HG03095 (cell line): ENCODE results near the gene GCHFR.

Experiments used
- ATAC-seq: cut with Tn5 transposase; IDR thresholded peaks from one replicate; pipeline ENCODE4 v1.9.1; 2021; ENCODE audit warnings: moderate library complexity; ENCODE audit not compliant: unreplicated experiment

Gene GCHFR

DNA sequence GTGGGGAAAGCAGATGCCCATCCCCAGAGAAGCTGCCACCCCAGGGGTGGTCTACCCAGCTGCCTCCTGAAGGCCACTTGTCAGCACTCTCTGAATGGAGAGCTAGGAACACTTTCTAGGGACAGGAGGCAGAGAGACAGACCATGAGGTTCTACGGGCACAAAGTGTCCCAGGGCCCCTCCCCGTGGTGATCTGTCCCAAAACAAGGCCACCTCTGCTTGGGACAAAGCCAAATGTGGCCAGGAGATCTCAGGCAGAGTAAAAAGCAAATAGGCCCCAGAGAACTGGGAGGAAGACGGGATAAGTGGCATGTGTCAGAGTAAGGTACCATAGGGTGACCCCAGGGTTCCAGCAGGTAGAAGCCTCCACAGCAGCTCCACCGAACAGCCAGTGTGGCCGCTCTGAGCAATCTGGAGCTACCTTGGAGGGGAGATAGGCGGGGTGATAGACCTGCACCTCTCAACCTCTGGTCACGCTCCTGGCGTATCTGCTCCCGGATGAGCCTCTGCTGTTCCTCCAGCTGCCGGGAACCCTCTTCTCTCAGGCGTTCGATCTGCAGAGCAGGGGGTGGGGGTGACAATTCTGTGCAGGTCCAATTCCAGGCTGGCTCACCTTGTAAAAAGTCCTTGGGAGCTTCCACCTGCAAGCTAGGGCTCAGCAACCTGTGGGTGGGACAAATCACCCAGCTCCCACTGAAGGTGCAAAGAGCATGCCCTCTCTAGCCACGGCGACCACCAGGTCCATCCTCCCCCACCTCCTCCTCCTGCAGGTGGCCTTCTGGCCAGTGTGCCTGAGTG lies 12.1 kb downstream of the GCHFR start:
- no peak for ATAC-seq

DNA sequence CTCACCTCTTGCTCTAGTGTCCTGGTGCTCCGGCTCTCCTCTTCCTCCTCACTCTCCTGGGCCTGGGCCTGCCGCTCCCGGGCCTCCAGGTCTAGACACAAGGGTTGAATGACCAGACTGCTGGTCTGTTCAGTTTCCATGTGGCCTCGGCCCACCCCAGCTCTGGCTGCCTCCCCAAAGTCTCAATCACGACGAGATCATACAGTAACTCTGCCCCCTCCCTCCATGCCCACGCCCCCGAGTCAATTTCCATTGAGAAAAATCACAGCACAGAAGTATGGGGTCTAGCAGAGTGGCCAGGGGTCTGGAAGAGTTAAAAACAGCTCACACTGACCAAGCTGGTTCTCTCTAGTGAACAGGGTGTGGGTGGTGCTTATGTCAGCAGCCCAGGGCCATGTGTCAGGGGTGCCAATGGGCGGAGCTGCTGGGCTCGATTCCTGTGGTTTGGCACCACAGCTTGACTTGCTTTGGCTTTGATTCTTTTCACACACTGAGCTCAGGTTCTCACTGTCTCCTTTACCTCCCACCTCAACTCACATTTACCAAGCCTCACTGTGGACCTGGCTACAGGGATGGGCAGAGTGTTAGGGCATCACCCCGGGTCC lies 12.8 kb downstream of the GCHFR start:
- no peak for ATAC-seq

DNA sequence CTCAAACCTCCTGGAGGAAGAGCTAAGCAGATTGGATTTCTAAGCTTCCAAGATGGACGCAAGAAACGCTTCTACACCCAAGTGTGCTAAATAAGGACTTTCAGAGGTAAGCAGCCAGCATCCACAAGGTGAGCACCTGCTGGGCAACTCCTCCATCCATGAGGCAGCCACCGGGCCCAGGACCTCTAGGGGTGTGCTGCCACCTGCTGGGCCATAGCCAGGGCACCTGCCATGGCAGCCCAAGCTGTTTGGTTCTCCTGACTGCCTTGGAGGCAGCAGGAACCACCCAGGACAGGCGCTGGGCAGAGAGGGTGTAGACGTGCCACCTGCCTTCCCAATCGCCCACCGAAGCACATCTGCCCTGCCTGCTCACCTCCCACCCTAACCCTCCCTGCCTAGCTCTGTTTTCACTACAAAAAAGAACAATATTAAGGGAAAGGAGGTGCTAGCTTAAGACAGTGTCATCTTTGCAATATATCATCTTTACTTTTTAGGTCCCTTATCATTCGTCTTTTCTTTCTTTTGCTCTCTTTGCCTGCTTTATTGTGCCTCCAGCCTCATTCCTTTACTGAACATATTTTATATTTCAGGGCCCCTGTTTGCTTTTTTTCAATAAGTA lies 18.9 kb downstream of the GCHFR start:
- ATAC-seq = no peak

DNA sequence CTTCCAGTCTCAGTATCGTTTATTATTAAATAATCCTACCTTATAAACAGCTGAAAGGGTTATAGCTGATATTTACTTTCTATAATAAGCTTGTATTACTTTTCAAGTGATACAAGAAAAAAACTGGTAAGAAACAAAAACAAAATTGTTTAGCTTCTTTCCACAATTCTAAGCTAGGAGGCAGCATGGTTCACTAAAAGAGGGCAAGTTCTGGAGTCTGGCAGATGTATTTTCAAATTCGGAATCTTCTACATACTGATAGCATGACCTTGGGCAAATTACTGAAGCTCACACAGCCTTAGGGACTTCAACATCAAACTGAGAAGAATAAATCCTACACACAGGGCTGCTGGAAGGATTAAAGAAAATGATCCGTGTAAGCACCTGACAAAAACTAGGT lies 21.3 kb downstream of the GCHFR start:
- ATAC-seq = no peak

DNA sequence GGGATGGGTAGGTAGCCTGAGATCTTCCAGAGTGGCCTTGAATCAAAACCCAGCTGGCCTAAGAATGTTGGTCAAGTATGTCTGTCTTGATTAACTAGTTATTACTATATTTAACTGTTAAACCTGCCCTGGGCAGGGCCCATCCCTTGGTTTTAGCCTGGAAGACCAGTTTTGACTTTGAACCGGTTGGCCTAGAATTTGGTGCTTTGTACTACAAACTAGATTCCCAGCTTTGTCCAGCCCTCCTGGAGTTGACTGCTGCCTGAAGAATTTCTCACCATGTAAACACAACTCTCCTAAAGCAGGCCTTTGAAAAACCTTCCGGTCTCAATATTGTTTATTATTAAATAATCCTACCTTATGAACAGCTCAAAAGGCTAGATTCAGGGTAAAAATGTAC lies 21.9 kb downstream of the GCHFR start:
- ATAC-seq = no peak

DNA sequence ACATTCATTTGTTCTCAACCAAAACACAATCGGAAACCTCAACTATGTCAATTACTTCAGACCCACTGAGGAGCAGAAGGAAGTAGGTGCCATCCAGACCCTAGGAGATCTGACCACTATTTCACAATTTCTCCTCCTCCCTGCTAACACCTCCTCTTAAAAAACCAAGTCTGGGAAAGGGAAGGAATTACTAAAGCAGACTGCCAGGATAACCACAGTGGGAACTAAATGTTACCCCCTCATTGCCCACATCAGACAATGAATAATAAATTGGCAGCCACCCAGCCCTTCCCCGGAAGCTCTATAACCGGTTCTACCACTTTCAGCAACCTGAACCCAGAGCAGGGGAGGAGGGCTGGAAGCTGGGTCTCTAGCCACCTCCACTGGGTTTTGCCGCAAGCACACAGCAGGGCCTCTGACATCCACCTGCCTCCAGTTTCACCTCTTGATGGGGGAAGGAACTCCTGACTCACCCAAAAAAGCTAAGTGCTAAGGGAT lies 23.5 kb downstream of the GCHFR start:
- no peak for ATAC-seq

DNA sequence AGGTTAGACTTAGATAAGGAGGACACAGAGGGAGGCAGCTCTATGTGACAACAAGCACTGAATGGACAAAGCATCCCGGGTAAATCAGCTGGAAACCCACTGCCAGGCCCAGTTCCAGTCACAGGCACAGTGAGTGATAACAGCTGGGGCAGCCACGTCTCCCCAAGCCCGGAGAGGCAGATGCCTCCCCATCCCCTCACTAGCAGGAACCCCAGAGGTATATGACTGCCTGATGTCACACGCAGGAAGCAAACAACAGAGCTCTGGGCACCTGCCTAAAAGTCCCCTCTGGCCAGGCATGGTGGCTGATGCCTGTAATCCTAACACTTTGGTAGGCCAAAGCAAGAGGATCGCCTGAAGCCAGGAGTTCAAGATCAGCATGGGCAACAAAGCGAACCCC lies 24.1 kb downstream of the GCHFR start:
- ATAC-seq = no peak

DNA sequence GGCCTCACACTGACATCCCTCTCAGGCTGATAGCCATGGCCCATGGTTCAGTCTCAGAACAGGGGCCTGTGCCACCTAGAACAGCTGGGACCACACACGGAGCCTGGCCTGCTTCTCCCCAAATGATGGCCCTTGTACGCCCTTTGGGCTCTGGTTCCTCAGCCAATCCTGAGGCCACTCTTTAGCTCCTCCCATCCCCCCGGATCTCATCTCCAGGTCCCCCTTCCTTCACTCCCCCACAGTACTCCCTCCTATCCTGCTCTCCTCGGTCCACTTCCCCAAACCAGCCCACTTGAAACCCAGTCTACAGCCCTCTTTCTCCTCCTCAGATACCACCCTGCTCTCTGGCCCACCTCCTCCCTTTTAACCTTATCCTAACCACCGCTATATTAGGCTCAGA lies 25.3 kb downstream of the GCHFR start:
- ATAC-seq = no peak

DNA sequence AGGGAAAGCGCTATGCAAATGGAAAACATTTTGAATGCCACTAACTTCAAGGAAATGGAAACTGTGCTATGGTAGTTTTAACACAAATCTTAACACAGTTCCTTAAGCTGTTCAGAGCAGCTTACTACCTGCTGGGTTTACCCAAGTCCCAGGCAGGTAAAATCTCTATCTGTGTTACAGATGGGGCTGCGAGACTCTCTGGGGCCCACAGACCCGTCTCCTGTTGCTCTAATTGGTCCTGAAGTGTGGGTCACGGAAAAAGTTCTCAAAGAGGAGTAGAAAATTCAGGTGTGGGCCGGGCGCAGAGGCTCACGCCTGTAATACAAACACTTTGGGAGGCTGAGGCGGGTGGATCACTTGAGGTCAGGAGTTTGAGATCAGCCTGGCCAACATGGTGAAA lies 26.1 kb downstream of the GCHFR start:
- ATAC-seq = no peak

DNA sequence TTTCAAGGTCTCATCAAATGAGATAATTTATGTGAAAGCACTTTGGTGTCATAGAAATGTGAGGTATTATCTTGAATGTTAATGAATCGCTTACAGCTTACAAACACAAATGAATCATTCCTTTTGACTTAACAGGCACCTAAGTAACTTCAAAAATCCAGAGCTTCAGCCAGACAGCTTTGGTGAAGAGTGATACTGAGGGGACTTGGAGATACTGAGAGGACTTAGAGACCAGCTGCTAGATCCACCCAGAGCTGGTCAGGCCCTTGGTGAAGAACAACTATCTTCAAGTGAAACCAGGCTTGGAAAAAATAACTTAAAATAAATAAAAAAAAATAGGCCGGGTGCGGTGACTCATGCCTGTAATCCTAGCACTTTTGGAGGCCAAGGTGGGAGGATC lies 26.9 kb downstream of the GCHFR start:
- ATAC-seq = no peak

DNA sequence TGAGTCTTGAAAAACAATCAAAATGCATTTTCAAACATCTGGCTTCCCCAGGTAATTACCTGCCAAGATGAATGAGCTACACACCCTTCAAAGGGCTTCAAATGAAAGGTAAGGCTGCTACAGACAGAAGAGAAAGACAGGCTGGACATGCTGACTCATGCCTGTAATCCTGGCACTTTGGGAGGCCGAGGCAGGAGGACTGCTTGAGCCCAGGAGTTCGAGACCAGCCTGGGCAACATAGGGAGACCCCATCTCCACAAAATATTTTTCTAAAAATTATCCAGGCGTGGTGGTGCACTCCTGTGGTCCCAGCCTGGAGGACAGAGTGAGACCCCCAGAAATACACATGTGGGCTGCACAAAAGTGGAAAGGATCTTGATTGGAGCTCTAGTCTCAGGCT lies 28.5 kb downstream of the GCHFR start:
- ATAC-seq = no peak

DNA sequence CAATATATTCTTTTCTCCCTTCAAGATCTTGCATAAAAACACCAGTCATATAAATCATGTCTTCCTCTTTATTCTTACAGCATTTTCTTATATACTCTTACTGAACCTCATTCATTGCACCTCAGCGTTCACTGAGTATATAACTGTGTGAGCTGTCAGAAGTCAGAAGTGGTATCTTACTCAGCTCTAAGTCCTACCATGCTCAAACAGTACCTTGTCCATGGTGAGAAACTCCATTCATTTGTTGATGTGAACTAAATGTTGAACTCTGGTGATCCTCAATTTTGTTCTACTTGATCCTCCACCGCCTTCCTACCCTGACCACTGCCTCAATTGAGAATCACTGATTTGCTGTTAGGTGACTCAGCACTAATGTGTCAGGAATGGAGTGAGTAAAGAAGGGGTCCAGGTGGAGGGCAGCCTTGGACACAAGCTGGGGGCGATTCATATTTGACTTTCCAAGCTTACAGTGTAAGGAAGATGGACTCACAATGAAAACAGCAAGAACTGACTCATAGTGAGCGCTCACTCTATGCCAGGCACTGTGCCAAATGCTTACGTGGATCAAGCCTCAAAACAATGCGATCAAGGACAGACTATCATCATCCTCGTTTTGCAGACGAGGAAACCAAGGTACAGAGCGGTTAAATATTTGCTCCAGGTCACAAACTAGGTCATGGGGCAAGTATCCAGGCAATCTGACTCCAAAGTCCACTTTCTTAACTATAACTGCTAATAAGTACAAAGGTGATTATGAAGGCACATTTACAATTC lies 29.5 kb downstream of the GCHFR start:
- ATAC-seq = no peak

DNA sequence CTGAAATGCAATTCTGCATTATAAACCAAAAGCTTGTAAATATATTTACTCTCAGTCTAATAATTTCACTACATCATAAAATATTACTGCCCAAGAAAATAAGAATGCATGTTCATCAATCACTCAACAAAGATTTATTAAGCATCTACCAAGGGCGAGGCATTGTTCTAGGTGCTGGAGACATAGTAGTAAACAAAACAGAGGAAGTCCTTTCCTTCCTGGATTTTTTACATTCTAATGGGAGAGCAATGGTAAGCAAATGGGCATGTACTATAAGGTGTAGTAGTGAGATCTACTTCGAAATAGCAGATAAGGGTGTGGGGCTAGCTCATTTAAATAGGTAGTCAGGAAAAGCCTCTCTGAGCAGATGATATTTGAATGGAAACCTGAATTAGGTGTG lies 32.2 kb downstream of the GCHFR start:
- no peak for ATAC-seq

DNA sequence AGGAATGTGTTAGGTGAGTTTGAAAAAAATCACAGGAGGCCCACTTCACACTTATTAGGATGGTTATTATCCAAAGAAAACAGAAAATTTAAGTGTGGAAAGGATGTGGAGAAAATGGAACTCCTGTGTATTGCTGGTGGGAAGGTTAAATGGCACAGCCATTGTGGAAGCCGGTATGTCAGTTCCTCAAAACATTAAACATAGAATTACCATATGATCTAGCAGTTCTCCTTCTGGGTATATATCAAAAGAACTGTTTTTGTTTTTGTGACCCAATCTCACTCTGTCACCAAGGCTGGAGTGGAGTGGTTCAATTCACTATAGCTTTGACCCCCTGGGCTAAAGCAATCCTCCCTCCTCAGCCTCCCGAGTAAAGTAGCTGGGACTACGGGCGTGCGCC lies 32.6 kb downstream of the GCHFR start:
- ATAC-seq = no peak

DNA sequence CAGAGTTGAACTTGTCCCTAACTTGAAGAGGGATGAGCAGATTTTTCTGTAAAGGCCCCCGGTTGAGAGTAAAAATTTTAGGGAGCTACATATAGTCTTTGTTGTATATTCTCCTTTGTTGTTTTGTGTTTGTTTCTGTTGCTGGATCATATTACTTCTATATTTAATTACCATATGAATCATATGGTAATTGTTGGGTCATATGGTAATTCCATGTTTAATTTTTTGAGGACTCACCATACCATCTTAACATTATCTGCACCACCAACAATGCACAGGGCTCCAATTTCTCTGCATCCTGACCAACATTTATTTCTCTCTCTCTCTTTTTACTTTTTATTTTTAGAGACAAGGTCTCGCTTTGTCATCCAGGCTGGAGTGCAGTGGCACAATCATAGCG lies 35.7 kb downstream of the GCHFR start:
- ATAC-seq = no peak

DNA sequence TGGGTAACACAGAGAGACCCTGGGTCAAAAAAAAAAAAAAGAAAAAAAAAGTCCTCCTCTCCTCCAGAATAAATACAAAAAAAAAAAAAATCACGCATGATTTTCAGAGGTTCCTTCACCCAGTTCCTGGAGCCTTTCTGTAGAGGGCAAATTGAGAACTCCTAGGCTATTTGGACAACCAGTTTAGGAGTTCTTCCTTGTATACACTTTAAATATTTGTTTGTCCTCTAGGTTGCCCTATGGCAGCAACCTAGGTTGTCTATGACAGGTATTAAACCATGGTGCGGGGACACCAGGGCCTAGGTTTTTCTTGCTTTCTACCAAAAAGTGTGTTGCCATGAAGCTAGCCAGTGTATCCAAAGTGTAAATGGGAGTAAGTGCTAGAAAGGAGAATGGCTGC lies 39.2 kb downstream of the GCHFR start:
- ATAC-seq = no peak

DNA sequence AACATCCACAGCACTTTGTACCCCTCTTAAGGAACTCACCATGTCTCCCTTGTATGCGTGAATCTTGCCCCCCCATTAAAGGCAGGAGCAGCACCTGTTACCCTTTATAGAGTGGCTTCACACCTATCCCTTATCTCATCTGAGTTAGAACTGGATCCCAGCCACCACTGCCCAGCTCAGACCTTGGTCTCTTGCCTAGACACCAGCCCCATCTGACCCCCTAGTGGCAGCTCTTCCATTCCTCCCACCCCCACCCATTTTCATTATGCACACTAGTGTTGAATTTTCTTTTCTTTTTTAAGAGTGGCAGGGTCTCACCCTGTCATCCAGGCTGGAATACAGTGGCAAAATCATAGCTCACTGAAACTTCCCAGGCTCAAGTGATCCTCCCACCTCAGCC lies 39.8 kb downstream of the GCHFR start:
- ATAC-seq = no peak

DNA sequence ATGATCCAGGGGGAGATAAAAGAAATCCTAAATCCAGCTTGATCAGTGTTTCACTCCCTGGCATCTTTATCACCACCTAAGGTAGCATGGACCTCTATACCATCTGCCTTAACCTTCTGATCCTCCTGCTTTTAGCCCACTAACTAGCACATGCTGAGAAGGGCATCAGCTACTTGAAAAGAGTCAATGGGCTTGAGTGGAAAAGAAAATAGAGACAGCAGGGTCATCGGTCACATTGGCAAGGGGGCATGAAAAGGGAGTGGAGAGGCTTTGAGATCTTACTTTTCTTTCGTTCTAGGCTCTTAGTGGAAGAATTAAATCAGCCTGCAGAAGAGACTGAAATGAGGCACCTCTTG lies 42.8 kb downstream of the GCHFR start:
- ATAC-seq = no peak

DNA sequence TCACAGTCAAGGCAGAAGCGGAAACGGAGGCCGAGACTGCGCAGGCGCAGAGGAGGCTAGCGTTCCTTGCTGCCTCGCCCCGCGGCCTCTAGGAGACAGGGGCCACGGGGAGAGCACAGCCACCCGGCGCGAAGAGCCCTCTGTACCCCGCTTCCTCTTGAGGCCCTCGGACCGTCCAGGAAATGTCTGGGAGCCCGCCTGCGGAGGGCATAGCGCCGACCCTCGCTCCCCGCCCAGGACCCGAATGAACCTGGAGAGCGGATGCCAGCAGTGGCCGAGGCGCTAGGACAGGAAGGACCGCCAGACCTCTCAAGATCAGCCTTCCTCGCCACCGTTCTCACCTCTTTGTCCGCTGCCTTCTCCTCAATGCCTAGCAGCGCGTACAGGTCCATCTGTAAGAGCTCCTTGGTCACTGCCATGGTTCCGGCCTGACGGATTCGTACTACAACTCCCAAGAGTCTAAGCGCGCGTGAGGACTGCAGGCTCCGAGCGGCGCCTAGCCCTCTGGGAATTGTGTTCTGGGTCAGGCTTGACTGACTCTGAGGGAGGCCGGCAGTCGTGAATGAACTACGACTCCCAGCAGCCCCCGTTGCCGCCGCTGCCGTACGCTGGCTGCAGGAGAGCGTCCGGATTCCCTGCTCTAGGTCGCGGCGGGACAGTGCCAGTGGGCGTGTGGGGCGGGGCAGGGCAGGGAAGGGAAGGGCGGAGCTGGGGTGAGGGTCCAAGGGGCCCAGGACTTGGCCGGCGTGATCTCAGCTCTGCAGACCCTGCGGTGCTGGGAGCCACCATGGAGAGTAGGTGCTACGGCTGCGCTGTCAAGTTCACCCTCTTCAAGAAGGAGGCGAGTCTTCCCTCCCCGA lies 43.4 kb downstream of the GCHFR start, which contains the start of the genes DNAJC17 and ZFYVE19:
DNAJC17 (minus strand) TSS at position 446 of the 860 bp plus-strand sequence; CDS start at position 419, 27 bp downstream.
ZFYVE19 (plus strand) TSS at position 62 of the 860 bp plus-strand sequence; CDS start at position 563, 501 bp downstream.
- ATAC-seq = peak; percentile 94

DNA sequence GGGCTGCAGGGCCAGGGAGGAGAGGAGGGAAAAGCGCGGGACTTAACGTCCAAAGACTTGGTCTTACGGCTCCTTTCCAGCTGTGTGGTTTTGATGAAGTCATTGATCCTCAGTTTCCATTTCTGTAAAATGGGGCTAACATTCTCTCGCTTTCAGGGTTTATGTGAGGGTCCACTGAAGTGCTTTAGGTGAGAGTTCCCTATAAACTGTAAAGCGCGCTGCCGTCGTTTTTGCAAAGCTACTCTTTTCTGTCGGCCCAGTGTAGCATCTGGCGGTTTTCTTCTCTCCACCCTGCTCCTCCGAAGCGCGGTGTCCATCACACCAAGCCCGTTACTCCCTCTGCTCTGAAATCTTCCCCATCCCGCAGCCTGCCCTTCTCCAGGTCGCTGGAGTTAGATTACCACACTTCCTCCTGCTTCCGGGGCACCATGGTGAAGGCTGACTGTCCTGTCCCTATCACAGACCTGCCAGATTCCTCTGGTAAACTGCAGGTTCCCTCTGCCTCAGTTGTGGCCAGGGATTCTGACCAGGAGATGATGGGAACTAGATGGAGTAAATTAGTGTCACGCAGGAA lies 44.1 kb downstream of the GCHFR start:
- ATAC-seq = no peak
